Adipocyte (in vitro differentiated cells): ENCODE measurements around the gene RELL1.

Experiments used
- DNase-seq: peaks from one replicate; pipeline ENCODE4 v3.0.0-alpha.2; 2015; ENCODE audit warnings: low read depth
- H3K27me3 ChIP-seq: replicated peaks from 2 replicates; pipeline ENCODE4 v1.7.0; 2013; ENCODE audit warnings: mild to moderate bottlenecking, low read length, moderate library complexity; ENCODE audit not compliant: control insufficient read depth, insufficient read depth
- H3K36me3 ChIP-seq: 2 replicates; pipeline ENCODE4 v1.7.0; 2013; ENCODE audit warnings: low read length, mild to moderate bottlenecking, moderate library complexity; ENCODE audit not compliant: control insufficient read depth, insufficient read depth, severe bottlenecking
- H3K4me1 ChIP-seq: 2 replicates; pipeline ENCODE4 v1.7.0; 2013; ENCODE audit warnings: mild to moderate bottlenecking, low read length, moderate library complexity; ENCODE audit not compliant: control insufficient read depth, insufficient read depth
- H3K4me3 ChIP-seq: 2 replicates; pipeline ENCODE4 v1.7.0; 2013; ENCODE audit warnings: mild to moderate bottlenecking, low read length, moderate library complexity
- H3K9ac ChIP-seq: 2 replicates; pipeline ENCODE4 v1.7.0; 2013; ENCODE audit warnings: mild to moderate bottlenecking, low read length, moderate library complexity
- H3K9me3 ChIP-seq: 2 replicates; pipeline ENCODE4 v1.7.0; 2013; ENCODE audit warnings: mild to moderate bottlenecking, low read length, moderate library complexity; ENCODE audit not compliant: control insufficient read depth

The RELL1 gene

GRCh38 chr4:37590016-37590415, 96.2 kb downstream of the RELL1 start:
- Histone ChIP-seq H3K4me1 (no peaks in the 10 kb centered on the region), H3K4me3 (no peak overlapping the region), H3K9ac (no peak overlapping the region), H3K27me3 (no peaks in the 10 kb centered on the region), H3K36me3 (no peaks in the 10 kb centered on the region), H3K9me3 (no peaks in the 10 kb centered on the region)
- DNase-seq, result no peak

GRCh38 chr4:37588150-37588549, 98.0 kb downstream of the RELL1 start:
- no peak for DNase-seq
- no peaks in the 10 kb centered on the region for H3K36me3 ChIP-seq
- no peak overlapping the region for H3K4me3 ChIP-seq
- no peak overlapping the region for H3K9ac ChIP-seq
- no peaks in the 10 kb centered on the region for H3K4me1 ChIP-seq
- H3K9me3 ChIP-seq, result no peaks in the 10 kb centered on the region
- no peaks in the 10 kb centered on the region for H3K27me3 ChIP-seq

GRCh38 chr4:37586194-37586593, 100.0 kb downstream of the RELL1 start:
- Histone ChIP-seq H3K36me3 (no peaks in the 10 kb centered on the region), H3K4me3 (no peak overlapping the region), H3K9me3 (peaks cover 7% of the 10 kb centered on the region), H3K9ac (no peak overlapping the region), H3K27me3 (no peaks in the 10 kb centered on the region), H3K4me1 (no peaks in the 10 kb centered on the region)
- no peak for DNase-seq

GRCh38 chr4:37584493-37585060, 101.6 kb downstream of the RELL1 start:
- Histone ChIP-seq H3K9ac (no peak overlapping the region), H3K27me3 (no peaks in the 10 kb centered on the region), H3K4me1 (no peaks in the 10 kb centered on the region), H3K36me3 (no peaks in the 10 kb centered on the region), H3K9me3 (peaks cover 15% of the 10 kb centered on the region), H3K4me3 (no peak overlapping the region)
- no peak for DNase-seq

GRCh38 chr4:37584071-37584470, 102.1 kb downstream of the RELL1 start:
- DNase-seq, result no peak
- Histone ChIP-seq H3K9me3 (peaks cover 15% of the 10 kb centered on the region), H3K9ac (no peak overlapping the region), H3K27me3 (no peaks in the 10 kb centered on the region), H3K36me3 (no peaks in the 10 kb centered on the region), H3K4me1 (no peaks in the 10 kb centered on the region), H3K4me3 (no peak overlapping the region)

- Histone ChIP-seq H3K9me3 (no peaks in the 10 kb centered on the region), H3K36me3 (no peaks in the 10 kb centered on the region), H3K4me1 (no peaks in the 10 kb centered on the region), H3K4me3 (no peak overlapping the region), H3K9ac (no peak overlapping the region), H3K27me3 (no peaks in the 10 kb centered on the region)
- no peak for DNase-seq
These were observed 112.6 kb downstream of the RELL1 start for GRCh38 chr4:37573566-37573965.

- H3K36me3 ChIP-seq, result no peaks in the 10 kb centered on the region
- H3K4me1 ChIP-seq, result no peaks in the 10 kb centered on the region
- no peak overlapping the region for H3K9ac ChIP-seq
- no peaks in the 10 kb centered on the region for H3K27me3 ChIP-seq
- DNase-seq, result no peak
- no peaks in the 10 kb centered on the region for H3K9me3 ChIP-seq
- H3K4me3 ChIP-seq, result no peak overlapping the region
These were observed 117.7 kb downstream of the RELL1 start for GRCh38 chr4:37568489-37568888.

GRCh38 chr4:37567836-37568235, 118.3 kb downstream of the RELL1 start:
- no peaks in the 10 kb centered on the region for H3K9me3 ChIP-seq
- no peaks in the 10 kb centered on the region for H3K4me1 ChIP-seq
- DNase-seq, result no peak
- H3K9ac ChIP-seq, result no peak overlapping the region
- H3K4me3 ChIP-seq, result no peak overlapping the region
- no peaks in the 10 kb centered on the region for H3K36me3 ChIP-seq
- H3K27me3 ChIP-seq, result no peaks in the 10 kb centered on the region

- Histone ChIP-seq H3K4me3 (no peak overlapping the region), H3K27me3 (no peaks in the 10 kb centered on the region), H3K36me3 (no peaks in the 10 kb centered on the region), H3K9ac (no peak overlapping the region), H3K4me1 (no peaks in the 10 kb centered on the region), H3K9me3 (no peaks in the 10 kb centered on the region)
- DNase-seq, result no peak
These were observed 123.6 kb downstream of the RELL1 start for GRCh38 chr4:37562592-37562991.

GRCh38 chr4:37561803-37562207, 124.4 kb downstream of the RELL1 start:
- no peak overlapping the region for H3K4me3 ChIP-seq
- no peaks in the 10 kb centered on the region for H3K4me1 ChIP-seq
- H3K9ac ChIP-seq, result no peak overlapping the region
- no peaks in the 10 kb centered on the region for H3K9me3 ChIP-seq
- no peaks in the 10 kb centered on the region for H3K27me3 ChIP-seq
- DNase-seq, result no peak
- H3K36me3 ChIP-seq, result no peaks in the 10 kb centered on the region

- H3K9me3 ChIP-seq, result no peaks in the 10 kb centered on the region
- no peaks in the 10 kb centered on the region for H3K36me3 ChIP-seq
- H3K4me3 ChIP-seq, result no peak overlapping the region
- no peaks in the 10 kb centered on the region for H3K27me3 ChIP-seq
- H3K9ac ChIP-seq, result no peak overlapping the region
- H3K4me1 ChIP-seq, result no peaks in the 10 kb centered on the region
- DNase-seq, result no peak
These were observed 124.9 kb downstream of the RELL1 start for GRCh38 chr4:37561196-37561802.
